WI38 (cell line): ENCODE results near the gene GNLY.

Source experiments
- H3K4me3 ChIP-seq: 2 replicates; pipeline ENCODE4 v1.5.1; 2011; ENCODE audit warnings: low read depth, mild to moderate bottlenecking, control low read depth, low read length
- CTCF ChIP-seq: IDR thresholded peaks from 2 replicates; pipeline ENCODE4 v1.5.1; 2012; ENCODE audit warnings: low read depth, mild to moderate bottlenecking, control low read depth, low read length

The GNLY gene

GRCh38 chr2:85724731-85725181, 30.6 kb downstream of the GNLY start:
- TF ChIP-seq CTCF: no peak

DNA sequence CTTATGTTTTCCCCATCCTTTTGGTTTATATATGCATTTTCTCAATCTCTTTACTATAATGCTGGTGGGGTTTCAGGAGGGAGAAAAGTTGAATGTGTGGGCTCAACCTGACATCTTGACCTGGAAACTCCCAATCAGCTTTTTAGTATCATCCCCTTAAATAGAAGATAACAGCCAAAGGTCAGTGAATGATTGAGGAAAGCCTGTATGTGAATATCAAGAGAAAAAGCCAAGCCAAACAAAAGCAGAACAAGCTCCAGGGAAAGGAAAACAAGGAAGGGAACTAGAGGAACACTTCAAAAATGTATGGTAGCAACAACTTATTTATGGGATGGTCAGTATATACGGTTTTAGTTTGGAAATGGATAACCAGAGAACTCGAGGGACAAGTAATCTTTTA, 31.3 kb downstream of the GNLY start:
- TF ChIP-seq CTCF: no peak
- H3K4me3 ChIP-seq: no peak overlapping the region

More at GRCh38 chr2:85724731-85725181, 30.6 kb downstream of the GNLY start:
- no peak overlapping the region for H3K4me3 ChIP-seq

- no peak for TF ChIP-seq CTCF
- H3K4me3 ChIP-seq: no peak overlapping the region
Observed at GRCh38 chr2:85727798-85728197, 33.6 kb downstream of the GNLY start.

- no peak overlapping the region for H3K4me3 ChIP-seq
- TF ChIP-seq CTCF: no peak
Observed at GRCh38 chr2:85728342-85728741, 34.2 kb downstream of the GNLY start.

GRCh38 chr2:85728883-85729824, 35.0 kb downstream of the GNLY start:
- TF ChIP-seq CTCF: peak; percentile 97

DNA sequence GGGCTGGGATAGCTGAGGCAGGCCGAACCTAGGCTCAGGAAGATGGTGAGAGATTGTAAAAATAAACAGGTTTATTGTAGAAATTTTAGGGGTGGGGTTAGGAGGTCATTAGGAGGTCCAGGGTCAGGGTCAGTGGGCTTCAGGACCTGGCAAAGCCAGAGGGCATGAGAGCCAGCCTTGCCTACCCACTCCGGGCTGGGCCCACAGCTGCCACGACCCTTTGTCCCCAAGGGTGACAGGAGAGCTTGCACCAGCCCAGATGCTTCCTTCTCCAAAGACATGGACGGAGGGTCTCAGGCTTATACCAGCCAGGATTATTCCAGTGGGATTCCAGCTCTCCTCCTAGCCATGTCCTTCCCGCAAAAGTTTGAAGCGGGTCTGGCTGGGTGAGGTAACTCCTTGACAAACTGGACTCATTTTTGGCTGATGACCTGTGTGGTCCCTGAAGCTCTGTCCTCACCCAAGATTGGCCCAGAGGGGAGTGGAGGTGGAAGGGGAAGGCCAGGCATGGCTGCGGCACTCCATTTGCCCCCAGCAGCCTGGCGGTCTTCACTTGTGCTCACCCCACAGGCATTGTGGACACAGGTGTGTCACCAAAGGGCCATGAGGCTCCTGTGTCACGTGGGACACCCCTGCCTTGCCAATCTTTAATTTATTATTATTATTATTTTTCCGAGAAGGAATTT, 35.8 kb downstream of the GNLY start:
- no peak overlapping the region for H3K4me3 ChIP-seq
- TF ChIP-seq CTCF: no peak

More at GRCh38 chr2:85728883-85729824, 35.0 kb downstream of the GNLY start:
- no peak overlapping the region for H3K4me3 ChIP-seq
